ENCODE results near the gene MAP2K7.

The MAP2K7 gene

GRCh38 chr19:7867092-7867844 lies 36.4 kb upstream of the MAP2K7 start:
- H3K4me1 ChIP-seq (ENCODE audit: insufficient read depth, low read length, poor library complexity, severe bottlenecking) = peaks cover 11% of the 10 kb centered on the region
- H4K20me1 ChIP-seq (ENCODE audit: insufficient read depth, low read length, poor library complexity, severe bottlenecking) = no peaks in the 10 kb centered on the region
- TF ChIP-seq EZH2phosphoT487 (IDR thresholded peaks at IDR 0.05; ENCODE audit: borderline replicate concordance) = no peak
- no peak for TF ChIP-seq CTCF (conservative IDR thresholded peaks at IDR 0.05; ENCODE audit: low read length)
- no peak overlapping the region for H3K9ac ChIP-seq (ENCODE audit: low read depth, low read length, poor library complexity, severe bottlenecking)
- H3K9me3 ChIP-seq (ENCODE audit: insufficient read depth, low read depth, low read length) = no peaks in the 10 kb centered on the region
- no peak overlapping the region for H3K4me3 ChIP-seq (ENCODE audit: low read length, poor library complexity, severe bottlenecking)
- H3K27me3 ChIP-seq (ENCODE audit: insufficient read depth, low read length, poor library complexity, severe bottlenecking) = no peaks in the 10 kb centered on the region
- no peaks in the 10 kb centered on the region for H3K36me3 ChIP-seq (ENCODE audit: insufficient read depth, low read length)
- H3F3A ChIP-seq (ENCODE audit: low read depth) = peaks cover 4% of the 10 kb centered on the region; the same call in 1 of the 2 replicates
- no peak overlapping the region for H3K4me2 ChIP-seq (ENCODE audit: low read depth, low read length, poor library complexity, severe bottlenecking)
- H3K9me2 ChIP-seq (replicated peaks; ENCODE audit: low read depth, low read length) = no peaks in the 10 kb centered on the region
- H2AFZ ChIP-seq (ENCODE audit: low read length) = no peak overlapping the region
- H3K79me2 ChIP-seq (ENCODE audit: insufficient read depth, low read length) = no peaks in the 10 kb centered on the region

- no peaks in the 10 kb centered on the region for H3K79me2 ChIP-seq (ENCODE audit: insufficient read depth, low read length)
- H3K9me3 ChIP-seq (ENCODE audit: insufficient read depth, low read depth, low read length) = no peaks in the 10 kb centered on the region
- H3K4me1 ChIP-seq (ENCODE audit: insufficient read depth, low read length, poor library complexity, severe bottlenecking) = peaks cover 11% of the 10 kb centered on the region
- no peak overlapping the region for H3K4me2 ChIP-seq (ENCODE audit: low read depth, low read length, poor library complexity, severe bottlenecking)
- H3K4me3 ChIP-seq (ENCODE audit: low read length, poor library complexity, severe bottlenecking) = no peak overlapping the region
- H3F3A ChIP-seq (ENCODE audit: low read depth) = peaks cover 4% of the 10 kb centered on the region; the same call in 1 of the 2 replicates
- no peaks in the 10 kb centered on the region for H3K27me3 ChIP-seq (ENCODE audit: insufficient read depth, low read length, poor library complexity, severe bottlenecking)
- H4K20me1 ChIP-seq (ENCODE audit: insufficient read depth, low read length, poor library complexity, severe bottlenecking) = no peaks in the 10 kb centered on the region
- no peak overlapping the region for H3K9ac ChIP-seq (ENCODE audit: low read depth, low read length, poor library complexity, severe bottlenecking)
- no peaks in the 10 kb centered on the region for H3K9me2 ChIP-seq (replicated peaks; ENCODE audit: low read depth, low read length)
- no peak overlapping the region for H2AFZ ChIP-seq (ENCODE audit: low read length)
- H3K36me3 ChIP-seq (ENCODE audit: insufficient read depth, low read length) = no peaks in the 10 kb centered on the region
- no peak for TF ChIP-seq EZH2phosphoT487 (IDR thresholded peaks at IDR 0.05; ENCODE audit: borderline replicate concordance)
- TF ChIP-seq CTCF (conservative IDR thresholded peaks at IDR 0.05; ENCODE audit: low read length) = no peak
Measured at GRCh38 chr19:7868326-7868670, 35.4 kb upstream of the MAP2K7 start.

- TF ChIP-seq EZH2phosphoT487 (IDR thresholded peaks at IDR 0.05; ENCODE audit: borderline replicate concordance) = no peak
- H2AFZ ChIP-seq (ENCODE audit: low read length) = no peak overlapping the region
- no peak overlapping the region for H3K4me3 ChIP-seq (ENCODE audit: low read length, poor library complexity, severe bottlenecking)
- H3K9ac ChIP-seq (ENCODE audit: low read depth, low read length, poor library complexity, severe bottlenecking) = no peak overlapping the region
- H4K20me1 ChIP-seq (ENCODE audit: insufficient read depth, low read length, poor library complexity, severe bottlenecking) = no peaks in the 10 kb centered on the region
- no peaks in the 10 kb centered on the region for H3K9me3 ChIP-seq (ENCODE audit: insufficient read depth, low read depth, low read length)
- peaks cover 11% of the 10 kb centered on the region for H3K4me1 ChIP-seq (ENCODE audit: insufficient read depth, low read length, poor library complexity, severe bottlenecking)
- no peaks in the 10 kb centered on the region for H3K27me3 ChIP-seq (ENCODE audit: insufficient read depth, low read length, poor library complexity, severe bottlenecking)
- peaks cover 4% of the 10 kb centered on the region; the same call in 1 of the 2 replicates for H3F3A ChIP-seq (ENCODE audit: low read depth)
- no peak overlapping the region for H3K4me2 ChIP-seq (ENCODE audit: low read depth, low read length, poor library complexity, severe bottlenecking)
- no peaks in the 10 kb centered on the region for H3K9me2 ChIP-seq (replicated peaks; ENCODE audit: low read depth, low read length)
- no peaks in the 10 kb centered on the region for H3K36me3 ChIP-seq (ENCODE audit: insufficient read depth, low read length)
- H3K79me2 ChIP-seq (ENCODE audit: insufficient read depth, low read length) = no peaks in the 10 kb centered on the region
Measured at GRCh38 chr19:7868671-7869452, 34.8 kb upstream of the MAP2K7 start.

All from Loucy (cell line).